Measurements from ENCODE around the gene ARHGAP45. TPM values are rescaled to one million over a fixed set of nuclear protein-coding genes. Genes with fewer than 3 reads are reported as not detected.
"Not testable (repeated sequence)": the region's sequence is repeated elsewhere in the genome, so short reads cannot be mapped to it uniquely, and the experiment has no call there.

ARHGAP45 gene
- total RNA-seq, 2 experiments from 2014 or later, result 419 to 437 TPM

GRCh38 chr19:1108291-1109031 lies 41.5 kb downstream of the ARHGAP45 start:
- no peak overlapping the region for H3K27ac Mint-ChIP-seq
- H3K36me3 Mint-ChIP-seq (ENCODE audit: low read depth), result peaks cover 10% of the 10 kb centered on the region
- H3K27me3 Mint-ChIP-seq, result no peaks in the 10 kb centered on the region
- no peaks in the 10 kb centered on the region for H3K9me3 Mint-ChIP-seq
- peaks cover 13% of the 10 kb centered on the region for H3K4me1 Mint-ChIP-seq
- DNase-seq, result no peak
- POLR2A ChIA-PET, result interaction anchor here (8.9 kb wide), 1 partner anchor 23 kb away, joined by 104 read pairs; no protein-coding TSS in a partner anchor
- CTCF ChIA-PET, result no interaction called here
- H3K4me3 Mint-ChIP-seq, result no peak overlapping the region

- no peaks in the 10 kb centered on the region for H3K27me3 Mint-ChIP-seq
- no peaks in the 10 kb centered on the region for H3K9me3 Mint-ChIP-seq
- no peak overlapping the region for H3K4me3 Mint-ChIP-seq
- ChIA-PET POLR2A (interaction anchor here (8.9 kb wide), 1 partner anchor 24 kb away, joined by 104 read pairs; no protein-coding TSS in a partner anchor), CTCF (no interaction called here)
- peaks cover 13% of the 10 kb centered on the region for H3K4me1 Mint-ChIP-seq
- DNase-seq, result no peak
- H3K27ac Mint-ChIP-seq, result no peak overlapping the region
- peaks cover 10% of the 10 kb centered on the region for H3K36me3 Mint-ChIP-seq (ENCODE audit: low read depth)
Observed at GRCh38 chr19:1109032-1109551, 42.1 kb downstream of the ARHGAP45 start.

GRCh38 chr19:1109697-1110671 lies 43.0 kb downstream of the ARHGAP45 start:
- H3K36me3 Mint-ChIP-seq (ENCODE audit: low read depth), result peaks cover 10% of the 10 kb centered on the region
- no peak overlapping the region for H3K27ac Mint-ChIP-seq
- ChIA-PET CTCF (no interaction called here), POLR2A (interaction anchor here (8.9 kb wide), 1 partner anchor 25 kb away, joined by 104 read pairs; no protein-coding TSS in a partner anchor)
- H3K27me3 Mint-ChIP-seq, result no peaks in the 10 kb centered on the region
- no peak overlapping the region for H3K4me3 Mint-ChIP-seq
- no peak for DNase-seq
- peaks cover 13% of the 10 kb centered on the region for H3K4me1 Mint-ChIP-seq
- no peaks in the 10 kb centered on the region for H3K9me3 Mint-ChIP-seq

GRCh38 chr19:1110809-1111640 lies 44.1 kb downstream of the ARHGAP45 start:
- H3K27me3 Mint-ChIP-seq, result no peaks in the 10 kb centered on the region
- H3K27ac Mint-ChIP-seq, result no peak overlapping the region
- no peak overlapping the region for H3K4me3 Mint-ChIP-seq
- ChIA-PET CTCF (no interaction called here), POLR2A (no interaction called here)
- H3K4me1 Mint-ChIP-seq, result peaks cover 7% of the 10 kb centered on the region
- H3K9me3 Mint-ChIP-seq, result no peaks in the 10 kb centered on the region
- DNase-seq, result no peak
- H3K36me3 Mint-ChIP-seq (ENCODE audit: low read depth), result peaks cover 10% of the 10 kb centered on the region

GRCh38 chr19:1111641-1112267 lies 44.8 kb downstream of the ARHGAP45 start:
- peaks cover 5% of the 10 kb centered on the region for H3K4me1 Mint-ChIP-seq
- CTCF ChIA-PET, result interaction anchor here (1.0 to 2.4 kb wide), 2 partner anchors 81 to 102 kb away, joined by 3 to 16 read pairs; no protein-coding TSS in a partner anchor
- peaks cover 9% of the 10 kb centered on the region for H3K36me3 Mint-ChIP-seq (ENCODE audit: low read depth)
- POLR2A ChIA-PET, result interaction anchor here (1.3 to 1.4 kb wide), 2 partner anchors 21 to 90 kb away, joined by 3 to 4 read pairs; partner anchors contain the start of gene RNU6-2
- no peak overlapping the region for H3K27ac Mint-ChIP-seq
- no peak overlapping the region for H3K4me3 Mint-ChIP-seq
- no peaks in the 10 kb centered on the region for H3K9me3 Mint-ChIP-seq
- H3K27me3 Mint-ChIP-seq, result no peaks in the 10 kb centered on the region
- no peak for DNase-seq

GRCh38 chr19:1112268-1113029 lies 45.5 kb downstream of the ARHGAP45 start:
- H3K9me3 Mint-ChIP-seq, result no peaks in the 10 kb centered on the region
- ChIA-PET POLR2A (interaction anchor here (0.8 to 2.5 kb wide), 5 partner anchors 18 to 91 kb away, joined by 3 to 15 read pairs (median 4); partner anchors contain the start of genes ARHGAP45 and RNU6-2), CTCF (interaction anchor here (1.0 to 2.4 kb wide), 6 partner anchors 11 to 102 kb away, joined by 3 to 16 read pairs (median 6); no protein-coding TSS in a partner anchor)
- no peaks in the 10 kb centered on the region for H3K27me3 Mint-ChIP-seq
- DNase-seq, result no peak
- H3K4me1 Mint-ChIP-seq, result peaks cover 4% of the 10 kb centered on the region
- H3K4me3 Mint-ChIP-seq, result no peak overlapping the region
- H3K27ac Mint-ChIP-seq, result no peak overlapping the region
- H3K36me3 Mint-ChIP-seq (ENCODE audit: low read depth), result peaks cover 6% of the 10 kb centered on the region

- H3K36me3 Mint-ChIP-seq (ENCODE audit: low read depth), result peaks cover 9% of the 10 kb centered on the region
- H3K27ac Mint-ChIP-seq, result no peak overlapping the region
- no peaks in the 10 kb centered on the region for H3K9me3 Mint-ChIP-seq
- DNase-seq, result peak; percentile 81
- ChIA-PET POLR2A (interaction anchor here (0.8 to 2.5 kb wide), 6 partner anchors 11 to 91 kb away, joined by 3 to 15 read pairs (median 4); partner anchors contain the start of genes ARHGAP45 and RNU6-2), CTCF (interaction anchor here (0.6 to 2.4 kb wide), 14 partner anchors 10 to 131 kb away, joined by 3 to 16 read pairs (median 4); no protein-coding TSS in a partner anchor)
- peaks cover 4% of the 10 kb centered on the region for H3K4me1 Mint-ChIP-seq
- no peak overlapping the region for H3K4me3 Mint-ChIP-seq
- no peaks in the 10 kb centered on the region for H3K27me3 Mint-ChIP-seq
Observed at GRCh38 chr19:1113030-1113985, 46.3 kb downstream of the ARHGAP45 start.

- Mint-ChIP-seq H3K4me3 (no peak overlapping the region), H3K27ac (no peak overlapping the region), H3K27me3 (no peaks in the 10 kb centered on the region), H3K4me1 (peaks cover 4% of the 10 kb centered on the region), H3K36me3 (ENCODE audit: low read depth) (peaks cover 14% of the 10 kb centered on the region), H3K9me3 (no peaks in the 10 kb centered on the region)
- POLR2A ChIA-PET, result interaction anchor here (1.1 to 2.5 kb wide), 3 partner anchors 10 to 47 kb away, joined by 5 to 15 read pairs (median 7); partner anchors contain the start of gene ARHGAP45
- CTCF ChIA-PET, result interaction anchor here (0.6 to 2.4 kb wide), 12 partner anchors 10 to 130 kb away, joined by 3 to 16 read pairs (median 4); no protein-coding TSS in a partner anchor
- no peak for DNase-seq
Observed at GRCh38 chr19:1113986-1114483, 47.1 kb downstream of the ARHGAP45 start.

- POLR2A ChIA-PET, result interaction anchor here (1.0 to 2.5 kb wide), 4 partner anchors 8 to 316 kb away, joined by 3 to 15 read pairs (median 4); partner anchors contain the start of gene GPX4
- H3K9me3 Mint-ChIP-seq, H3K4me3 Mint-ChIP-seq, DNase-seq, H3K27ac Mint-ChIP-seq, H3K4me1 Mint-ChIP-seq, H3K27me3 Mint-ChIP-seq, CTCF ChIA-PET: not testable (repeated sequence)
- H3K36me3 Mint-ChIP-seq (ENCODE audit: low read depth), result peaks cover 14% of the 10 kb centered on the region
Observed at GRCh38 chr19:1114728-1115127, 47.8 kb downstream of the ARHGAP45 start.

All from activated CD4-positive, alpha-beta memory T cell treated with anti-CD3 and anti-CD28 coated beads, Interleukin-2, amount 10 ng/mL, durations not matched to agents 7 days and 5 days (primary cell).